ENCODE data around the gene RAB4A.

The RAB4A gene

DNA sequence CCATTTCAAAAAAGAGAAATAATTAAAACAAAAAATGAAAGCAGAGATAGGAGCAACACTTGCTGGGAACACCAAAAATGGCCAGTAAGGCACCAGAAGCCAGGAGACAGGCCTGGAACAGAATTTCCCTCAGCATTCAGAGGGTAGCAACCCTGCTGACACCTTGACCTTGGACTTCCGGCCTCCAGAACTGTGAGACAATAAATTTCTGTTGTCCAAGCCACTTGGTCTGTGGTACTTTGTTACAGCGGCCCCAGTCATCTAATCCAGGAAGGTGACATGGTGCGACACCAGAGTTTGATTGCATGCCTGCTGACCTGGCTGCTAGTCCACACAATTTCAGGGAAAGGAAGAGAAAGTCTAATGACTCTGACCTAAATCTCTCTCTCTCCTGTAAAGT, 10.6 kb upstream of the RAB4A start:
- ChIA-PET CTCF (interaction anchor here (1.9 kb wide), 1 partner anchor 223 kb away, joined by 4 read pairs; no protein-coding TSS in a partner anchor), POLR2A (no interaction called here)
- DNase-seq (ENCODE audit: extremely low spot score), result no peak
- TF ChIP-seq L3MBTL2 (conservative IDR thresholded peaks at IDR 0.05) (no peak), BHLHE40 (IDR thresholded peaks at IDR 0.05; ENCODE audit: borderline replicate concordance) (no peak), SP1 (IDR thresholded peaks at IDR 0.05) (no peak), NFRKB (IDR thresholded peaks at IDR 0.05) (no peak), FOXM1 (IDR thresholded peaks at IDR 0.05; ENCODE audit: borderline replicate concordance) (no peak), LEF1 (IDR thresholded peaks at IDR 0.05; ENCODE audit: borderline replicate concordance) (no peak), FOXK2 (IDR thresholded peaks at IDR 0.05) (no peak), CTBP1 (IDR thresholded peaks at IDR 0.05; ENCODE audit: borderline replicate concordance) (no peak), TARDBP (IDR thresholded peaks at IDR 0.05) (no peak), FOXA1 (IDR thresholded peaks at IDR 0.05) (no peak), ZNF384 (IDR thresholded peaks at IDR 0.05) (no peak), SUZ12 (IDR thresholded peaks at IDR 0.05) (no peak), ELF4 (IDR thresholded peaks at IDR 0.05) (no peak), HDGF (IDR thresholded peaks at IDR 0.05; ENCODE audit: borderline replicate concordance) (no peak)
- TF ChIP-seq, protein P1, sequence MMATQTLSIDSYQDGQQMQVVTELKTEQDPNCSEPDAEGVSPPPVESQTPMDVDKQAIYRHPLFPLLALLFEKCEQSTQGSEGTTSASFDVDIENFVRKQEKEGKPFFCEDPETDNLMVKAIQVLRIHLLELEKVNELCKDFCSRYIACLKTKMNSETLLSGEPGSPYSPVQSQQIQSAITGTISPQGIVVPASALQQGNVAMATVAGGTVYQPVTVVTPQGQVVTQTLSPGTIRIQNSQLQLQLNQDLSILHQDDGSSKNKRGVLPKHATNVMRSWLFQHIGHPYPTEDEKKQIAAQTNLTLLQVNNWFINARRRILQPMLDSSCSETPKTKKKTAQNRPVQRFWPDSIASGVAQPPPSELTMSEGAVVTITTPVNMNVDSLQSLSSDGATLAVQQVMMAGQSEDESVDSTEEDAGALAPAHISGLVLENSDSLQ (IDR thresholded peaks at IDR 0.05), result no peak

DNA sequence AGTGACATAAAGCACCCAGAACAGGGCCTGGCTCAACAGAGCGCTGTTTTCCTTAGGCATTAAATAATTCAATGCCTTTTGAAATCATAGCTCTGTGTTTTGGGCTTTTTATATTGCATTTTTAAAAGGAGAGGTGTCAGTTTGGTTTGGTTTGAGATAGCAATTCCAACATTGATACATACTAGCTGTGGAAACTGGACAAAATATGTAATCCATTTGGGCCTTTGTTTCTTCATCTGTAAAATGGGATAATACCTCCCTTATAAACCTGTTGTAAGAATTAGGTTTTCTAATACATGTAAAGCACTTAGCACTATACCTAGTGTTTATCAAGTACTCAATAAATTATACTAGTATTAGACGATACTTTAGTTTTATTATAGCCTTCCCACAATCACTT, 8.7 kb upstream of the RAB4A start:
- ChIA-PET CTCF (no interaction called here), POLR2A (no interaction called here)
- no peak for DNase-seq (ENCODE audit: extremely low spot score)
- no peak for TF ChIP-seq HDGF (IDR thresholded peaks at IDR 0.05; ENCODE audit: borderline replicate concordance)
- TF ChIP-seq ZNF384 (IDR thresholded peaks at IDR 0.05), result no peak
- no peak for TF ChIP-seq SP1 (IDR thresholded peaks at IDR 0.05)
- no peak for TF ChIP-seq LEF1 (IDR thresholded peaks at IDR 0.05; ENCODE audit: borderline replicate concordance)
- TF ChIP-seq NFRKB (IDR thresholded peaks at IDR 0.05), result no peak

DNA sequence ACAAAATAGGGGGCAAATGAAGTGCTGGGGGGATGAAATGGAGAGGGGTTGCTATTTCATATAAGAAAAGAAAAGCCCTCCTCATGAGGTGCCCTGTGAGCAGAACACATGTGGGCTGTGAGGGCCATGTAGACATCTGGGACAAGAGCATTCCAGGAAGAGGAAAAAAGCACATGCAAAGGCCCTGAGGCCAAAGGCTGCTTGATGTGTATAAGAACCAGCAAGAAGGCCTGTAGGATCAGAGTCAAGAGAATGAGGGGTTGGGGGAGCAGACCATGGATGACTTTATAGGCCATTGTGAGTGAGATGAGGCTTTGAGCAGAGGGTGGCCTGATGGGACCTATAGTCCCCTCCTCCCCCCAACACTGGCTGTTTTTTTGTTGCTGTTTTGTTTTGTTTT, 7.7 kb upstream of the RAB4A start:
- no peak for DNase-seq (ENCODE audit: extremely low spot score)
- POLR2A ChIA-PET, result no interaction called here
- TF ChIP-seq NFRKB (IDR thresholded peaks at IDR 0.05) (no peak), ZNF384 (IDR thresholded peaks at IDR 0.05) (no peak), TARDBP (IDR thresholded peaks at IDR 0.05) (no peak), SP1 (IDR thresholded peaks at IDR 0.05) (no peak), HDGF (IDR thresholded peaks at IDR 0.05; ENCODE audit: borderline replicate concordance) (no peak), BHLHE40 (IDR thresholded peaks at IDR 0.05; ENCODE audit: borderline replicate concordance) (no peak), SUZ12 (IDR thresholded peaks at IDR 0.05) (no peak), FOXA1 (IDR thresholded peaks at IDR 0.05) (no peak), LEF1 (IDR thresholded peaks at IDR 0.05; ENCODE audit: borderline replicate concordance) (no peak), FOXK2 (IDR thresholded peaks at IDR 0.05) (no peak), L3MBTL2 (conservative IDR thresholded peaks at IDR 0.05) (no peak), CTBP1 (IDR thresholded peaks at IDR 0.05; ENCODE audit: borderline replicate concordance) (no peak), FOXM1 (IDR thresholded peaks at IDR 0.05; ENCODE audit: borderline replicate concordance) (no peak)
- TF ChIP-seq, protein P1 (IDR thresholded peaks at IDR 0.05), result no peak
- CTCF ChIA-PET, result no interaction called here

DNA sequence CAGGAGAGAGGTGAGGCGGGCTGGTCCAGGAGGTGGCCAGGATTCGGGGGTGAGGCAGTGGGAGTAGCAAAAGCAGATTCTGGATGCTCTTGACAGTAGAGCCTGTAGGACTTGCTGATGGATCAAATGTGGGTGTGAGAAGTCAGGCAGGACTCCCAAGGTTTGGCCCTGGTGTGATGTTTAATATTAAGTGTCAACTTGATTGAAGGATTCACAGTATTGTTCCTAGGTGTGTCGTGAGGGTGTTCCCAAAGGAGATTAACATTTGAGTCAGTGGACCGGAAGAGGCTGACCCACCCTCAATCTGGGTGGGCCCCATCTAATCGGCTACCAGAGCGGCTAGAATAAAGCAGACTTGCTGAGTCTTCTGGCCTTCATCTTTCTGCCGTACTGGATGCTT, 6.8 kb upstream of the RAB4A start:
- DNase-seq (ENCODE audit: extremely low spot score), result no peak
- TF ChIP-seq SP1 (IDR thresholded peaks at IDR 0.05) (no peak), HDGF (IDR thresholded peaks at IDR 0.05; ENCODE audit: borderline replicate concordance) (no peak), FOXK2 (IDR thresholded peaks at IDR 0.05) (no peak), ELF4 (IDR thresholded peaks at IDR 0.05) (no peak), L3MBTL2 (conservative IDR thresholded peaks at IDR 0.05) (no peak), BHLHE40 (IDR thresholded peaks at IDR 0.05; ENCODE audit: borderline replicate concordance) (no peak), FOXM1 (IDR thresholded peaks at IDR 0.05; ENCODE audit: borderline replicate concordance) (no peak), LEF1 (IDR thresholded peaks at IDR 0.05; ENCODE audit: borderline replicate concordance) (no peak)
- TF ChIP-seq, protein P1 (IDR thresholded peaks at IDR 0.05), result no peak
- ChIA-PET POLR2A (no interaction called here), CTCF (no interaction called here)

DNA sequence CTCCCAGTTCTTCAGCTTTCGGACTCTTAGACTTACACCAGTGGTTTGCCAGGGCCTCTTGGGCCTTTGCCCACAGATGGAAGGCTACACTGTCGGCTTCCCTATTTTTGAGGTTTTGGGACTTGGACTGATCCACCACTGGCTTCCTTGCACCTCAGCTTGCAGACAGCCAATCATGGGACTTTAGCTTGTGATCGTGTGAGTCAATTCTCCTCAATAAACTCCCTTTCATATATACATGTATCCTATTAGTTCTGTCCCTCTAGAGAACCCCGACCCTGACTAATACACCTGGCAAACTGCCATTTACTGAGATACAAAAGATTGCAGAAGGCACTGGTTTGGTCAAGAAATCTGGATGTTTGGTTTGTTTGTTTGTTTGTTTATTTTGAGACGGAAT, 6.4 kb upstream of the RAB4A start:
- TF ChIP-seq SUZ12 (IDR thresholded peaks at IDR 0.05) (no peak), TARDBP (IDR thresholded peaks at IDR 0.05) (no peak), FOXA1 (IDR thresholded peaks at IDR 0.05) (no peak), LEF1 (IDR thresholded peaks at IDR 0.05; ENCODE audit: borderline replicate concordance) (no peak), ELF4 (IDR thresholded peaks at IDR 0.05) (no peak), FOXK2 (IDR thresholded peaks at IDR 0.05) (no peak)
- TF ChIP-seq, protein P1 (IDR thresholded peaks at IDR 0.05), result no peak
- ChIA-PET POLR2A (no interaction called here), CTCF (no interaction called here)
- DNase-seq (ENCODE audit: extremely low spot score), result no peak

DNA sequence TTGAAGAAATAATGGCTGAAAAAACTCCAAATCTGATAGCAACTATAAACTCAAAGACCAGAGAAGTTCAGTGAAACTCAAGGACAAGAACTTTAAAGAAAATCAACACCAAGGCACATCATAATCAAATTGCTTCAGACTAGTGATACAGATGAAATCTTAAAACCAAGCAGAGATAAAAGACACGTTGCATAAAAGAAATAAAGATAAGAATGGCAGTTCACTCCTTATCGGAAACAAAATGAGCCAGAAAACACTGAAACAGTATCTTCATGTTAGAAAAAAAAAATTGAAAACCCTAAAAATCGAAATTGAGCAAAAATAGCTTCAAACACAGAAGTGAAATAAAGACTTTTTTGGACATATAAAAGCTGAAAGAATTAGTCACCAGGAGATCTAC, 4.6 kb upstream of the RAB4A start:
- ChIA-PET POLR2A (no interaction called here), CTCF (no interaction called here)
- DNase-seq (ENCODE audit: extremely low spot score), result no peak
- no peak for TF ChIP-seq CTBP1 (IDR thresholded peaks at IDR 0.05; ENCODE audit: borderline replicate concordance)
- TF ChIP-seq HDGF (IDR thresholded peaks at IDR 0.05; ENCODE audit: borderline replicate concordance), result no peak

Data from HEK293T (cell line).